ENCODE results near the gene MAD2L2.
"Not testable (repeated sequence)": the region's sequence is repeated elsewhere in the genome, so short reads cannot be mapped to it uniquely, and the experiment has no call there.

Gene MAD2L2

GRCh38 chr1:11654137-11654938 is 26.6 kb downstream of the MAD2L2 start, which contains the start of the genes FBXO2 and FBXO44:
Gene FBXO2 (minus strand): TSS chr1:11654429. CDS start chr1:11654340, 89 bp downstream.
Gene FBXO44 (plus strand): TSS chr1:11654877. CDS start chr1:11655836, 959 bp downstream.
- peak within 1 kb of the TSS; percentile 51 for H3K4me3 ChIP-seq (ENCODE audit: low read depth, low read length)

DNA sequence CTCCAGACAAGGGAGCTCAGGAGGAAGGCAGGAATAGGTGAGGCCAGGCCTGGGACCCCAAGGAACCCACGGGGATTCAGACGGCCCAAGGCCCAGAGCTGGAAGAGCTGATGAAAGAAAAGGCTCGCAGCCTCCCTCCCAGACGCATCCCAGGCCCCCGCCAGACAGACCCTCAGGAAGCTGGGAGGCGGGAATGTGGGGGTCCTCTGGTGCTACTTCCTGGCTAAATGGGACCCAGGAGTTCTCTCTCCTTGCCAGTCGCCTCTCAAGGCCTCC is 27.1 kb downstream of the MAD2L2 start:
- H3K4me3 ChIP-seq (ENCODE audit: low read depth, low read length): peak overlapping the region; percentile 51

DNA sequence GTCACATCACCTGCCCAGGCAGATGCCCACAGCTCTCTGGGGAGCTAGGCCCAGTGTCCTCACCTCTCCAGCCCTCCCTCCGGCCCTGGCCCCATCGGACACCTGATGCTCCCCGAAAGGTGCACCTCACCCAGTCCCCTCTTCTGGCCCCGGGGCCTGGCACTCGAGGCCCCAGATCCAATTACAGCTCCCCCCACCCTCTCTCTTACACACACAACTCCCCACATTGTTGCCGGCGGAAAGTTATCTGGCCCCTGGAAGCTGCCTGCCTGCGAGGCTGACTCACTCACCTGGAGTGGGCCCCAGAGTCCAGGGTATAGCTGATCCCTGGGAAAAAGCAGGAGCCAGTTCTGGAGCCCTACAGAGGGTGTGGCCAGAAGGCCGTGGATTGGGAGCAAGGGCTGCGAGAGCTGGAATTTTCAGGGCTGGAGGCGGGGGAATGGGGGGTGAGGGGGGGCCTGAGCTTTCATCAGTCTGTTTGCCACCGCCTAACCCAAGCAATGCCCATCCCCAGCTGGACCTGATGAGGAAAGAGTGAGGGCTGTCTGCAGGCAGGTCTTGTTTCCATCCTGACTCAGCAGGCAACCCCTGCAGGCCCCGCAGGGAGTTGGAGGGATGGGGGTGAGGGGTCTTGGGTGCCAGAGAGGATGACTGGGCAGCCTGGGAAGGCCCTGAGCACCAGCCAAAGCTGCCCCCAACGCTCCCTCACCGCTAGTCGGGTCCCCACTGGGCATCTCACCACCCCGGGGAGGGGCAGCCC is 27.7 kb downstream of the MAD2L2 start:
- H3K4me3 ChIP-seq (ENCODE audit: low read depth, low read length): peak overlapping the region; percentile 51

DNA sequence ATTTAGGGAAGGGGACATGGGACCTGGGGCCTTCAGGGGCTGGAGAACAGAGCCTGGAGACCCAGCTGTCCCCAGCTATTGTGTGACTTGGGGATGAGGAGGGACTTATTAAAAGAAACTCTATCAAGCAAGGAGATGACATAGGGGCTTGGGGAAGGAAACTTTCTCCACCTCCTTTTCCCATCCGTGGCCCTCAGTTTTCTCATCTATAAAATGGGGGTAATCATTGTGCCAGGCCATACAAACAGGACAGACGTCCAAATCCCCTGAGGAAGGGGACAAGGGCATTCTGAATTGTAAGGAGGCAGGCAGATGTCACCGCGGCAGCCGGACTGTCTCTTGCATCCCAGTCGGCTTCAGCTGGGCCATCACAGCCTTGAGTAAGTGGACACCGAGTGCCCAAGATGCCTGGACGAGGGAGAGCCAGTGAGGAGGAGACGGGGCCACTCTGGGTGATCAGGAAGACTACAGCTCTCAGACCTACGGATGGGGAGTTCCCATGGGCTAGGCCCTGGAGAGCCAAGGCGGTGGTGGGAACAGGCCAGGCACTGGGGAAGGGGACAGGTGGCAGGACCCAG is 28.7 kb downstream of the MAD2L2 start:
- no peak overlapping the region for H3K4me3 ChIP-seq (ENCODE audit: low read depth, low read length)

GRCh38 chr1:11651017-11651416 is 29.9 kb downstream of the MAD2L2 start:
- H3K4me3 ChIP-seq (ENCODE audit: low read depth, low read length): no peak overlapping the region

- no peak overlapping the region for H3K4me3 ChIP-seq (ENCODE audit: low read depth, low read length)
Measured at GRCh38 chr1:11650331-11650991, 30.5 kb downstream of the MAD2L2 start.

GRCh38 chr1:11649624-11650330 is 31.2 kb downstream of the MAD2L2 start:
- H3K4me3 ChIP-seq (ENCODE audit: low read depth, low read length): no peak overlapping the region

- H3K4me3 ChIP-seq (ENCODE audit: low read depth, low read length): no peak overlapping the region
Measured at GRCh38 chr1:11649237-11649623, 31.7 kb downstream of the MAD2L2 start.

GRCh38 chr1:11648732-11649158 is 32.2 kb downstream of the MAD2L2 start:
- H3K4me3 ChIP-seq (ENCODE audit: low read depth, low read length): no peak overlapping the region

DNA sequence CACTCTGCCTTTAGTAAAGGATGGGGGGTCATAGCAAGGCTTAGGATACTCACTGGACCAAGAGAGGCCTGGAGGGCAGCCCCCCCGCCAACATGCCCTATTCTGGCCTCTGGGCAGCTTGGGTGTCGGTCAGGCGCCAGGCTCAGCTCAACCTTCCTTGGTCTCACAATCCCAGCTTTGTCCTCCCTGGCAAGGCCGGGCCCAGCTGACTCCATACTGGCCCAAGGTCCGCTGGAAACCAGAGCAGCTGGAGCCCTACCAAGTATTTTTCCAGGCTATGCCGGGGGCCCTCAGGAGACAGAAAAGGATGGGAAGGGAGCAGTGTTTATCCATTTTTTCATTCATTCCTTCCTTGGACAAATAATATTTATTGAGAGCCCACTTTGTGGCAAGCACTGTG is 32.9 kb downstream of the MAD2L2 start:
- H3K4me3 ChIP-seq (ENCODE audit: low read depth, low read length): no peak overlapping the region

GRCh38 chr1:11647333-11647732 is 33.6 kb downstream of the MAD2L2 start:
- no peak overlapping the region for H3K4me3 ChIP-seq (ENCODE audit: low read depth, low read length)

DNA sequence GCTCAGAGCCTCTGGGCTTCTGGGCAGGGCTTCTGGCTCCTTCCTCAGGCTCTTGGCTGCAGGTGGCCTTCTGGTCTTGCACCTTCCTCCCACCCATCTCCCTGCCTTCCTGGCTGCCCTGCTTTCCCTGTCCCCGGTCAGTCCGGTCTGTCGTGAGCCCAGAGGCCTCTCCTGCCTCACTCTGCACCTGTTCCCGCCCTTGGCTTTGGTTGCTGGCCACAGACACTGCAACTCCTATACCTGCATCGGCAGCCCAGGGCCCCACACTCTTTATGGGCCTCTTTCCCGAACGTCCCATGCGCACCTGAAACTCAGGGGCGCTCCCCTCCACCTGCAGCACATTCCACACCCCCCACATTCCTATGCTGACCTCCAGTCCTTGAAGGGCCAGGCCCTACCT is 34.6 kb downstream of the MAD2L2 start:
- H3K4me3 ChIP-seq (ENCODE audit: low read depth, low read length): no peak overlapping the region

GRCh38 chr1:11645670-11646265 is 35.2 kb downstream of the MAD2L2 start:
- H3K4me3 ChIP-seq (ENCODE audit: low read depth, low read length): no peak overlapping the region

DNA sequence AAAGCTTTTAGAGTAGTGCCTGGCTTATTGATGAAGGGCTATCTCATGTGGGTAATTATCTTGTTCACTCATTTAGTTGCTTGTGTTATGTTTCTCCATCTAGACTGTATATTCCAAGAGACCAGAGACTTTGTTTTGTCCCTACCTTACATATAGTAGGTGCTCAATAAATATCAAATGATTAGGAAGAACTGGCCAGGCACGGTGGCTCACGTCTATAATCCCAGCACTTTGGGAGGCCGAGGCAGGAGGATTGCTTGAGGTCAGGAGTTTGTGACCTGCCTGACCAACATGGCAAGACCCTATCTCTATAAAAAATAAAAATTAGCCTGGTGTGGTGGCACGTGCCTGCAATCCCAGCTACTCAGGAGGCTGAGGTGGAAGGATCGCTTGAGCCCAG is 35.7 kb downstream of the MAD2L2 start:
- H3K4me3 ChIP-seq (ENCODE audit: low read depth, low read length): no peak overlapping the region

DNA sequence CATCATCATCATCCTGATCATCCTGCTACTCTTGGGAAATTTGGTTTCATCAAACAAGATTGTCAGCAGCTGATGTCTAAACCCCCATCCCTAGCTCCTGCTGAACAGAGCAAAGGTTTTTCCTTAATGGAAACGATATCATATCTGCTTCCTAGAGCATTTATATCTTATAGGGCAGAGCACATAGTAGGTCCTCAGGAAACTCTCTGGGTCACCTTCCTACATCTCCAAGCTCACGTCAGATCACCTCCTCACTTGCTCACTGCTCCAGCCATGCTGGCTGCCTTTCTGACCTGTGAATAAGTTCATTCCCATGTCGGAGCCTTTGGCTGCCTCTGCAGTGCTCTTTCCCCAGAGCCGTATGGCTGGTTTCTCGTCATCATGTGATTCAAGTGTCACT is 37.2 kb downstream of the MAD2L2 start:
- no peak overlapping the region for H3K4me3 ChIP-seq (ENCODE audit: low read depth, low read length)

DNA sequence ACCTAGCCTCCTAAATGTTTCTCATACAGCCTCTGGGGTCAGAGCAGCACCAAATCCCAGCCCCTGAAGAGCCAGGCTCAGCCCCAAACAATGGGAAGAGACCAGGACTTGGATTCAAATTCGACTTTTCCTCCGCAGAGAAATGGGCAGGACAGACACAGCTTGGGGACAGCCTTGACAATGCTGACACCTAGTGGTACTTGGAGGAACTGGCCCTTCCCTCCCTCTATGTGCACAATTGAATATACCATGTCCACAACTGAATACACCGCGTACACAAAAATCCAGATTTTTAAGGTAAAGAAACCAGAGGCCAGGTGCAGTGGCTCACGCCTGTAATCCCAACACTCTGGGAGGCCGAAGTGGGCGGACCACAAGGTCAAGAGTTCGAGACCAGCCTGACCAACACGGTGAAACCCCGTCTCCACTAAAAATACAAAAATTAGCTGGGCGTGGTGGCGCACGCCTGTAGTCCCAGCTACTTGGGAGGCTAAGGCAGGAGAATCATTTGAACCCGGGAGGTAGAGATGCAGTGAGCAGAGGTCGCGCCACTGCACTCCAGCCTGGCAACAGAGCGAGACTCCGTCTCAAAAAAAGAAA is 38.4 kb downstream of the MAD2L2 start:
- not testable (repeated sequence) for H3K4me3 ChIP-seq (ENCODE audit: low read depth, low read length)

- H3K4me3 ChIP-seq (ENCODE audit: low read depth, low read length): no peak overlapping the region
Measured at GRCh38 chr1:11641776-11642305, 39.1 kb downstream of the MAD2L2 start.

DNA sequence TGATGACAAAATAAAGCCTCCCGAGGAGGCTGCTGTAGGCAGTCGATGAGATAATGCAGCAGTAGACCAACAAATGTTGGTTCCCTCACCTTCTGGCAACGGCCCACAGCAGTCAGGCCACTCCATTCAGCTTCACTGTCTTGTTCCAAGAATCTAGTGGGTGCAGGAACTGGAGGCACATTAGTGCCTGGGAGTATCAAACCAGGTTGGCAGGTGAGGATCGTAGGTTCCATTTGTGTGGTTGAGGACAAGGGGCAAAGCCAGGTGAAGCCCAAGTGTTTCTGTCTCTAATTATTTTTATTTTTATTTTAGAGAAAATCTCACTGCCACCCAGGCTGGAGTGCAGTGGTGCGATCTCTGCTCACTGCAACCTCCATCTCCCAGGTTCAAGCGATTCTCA is 40.0 kb downstream of the MAD2L2 start:
- no peak overlapping the region for H3K4me3 ChIP-seq (ENCODE audit: low read depth, low read length)

GRCh38 chr1:11640101-11640500 is 40.8 kb downstream of the MAD2L2 start:
- no peak overlapping the region for H3K4me3 ChIP-seq (ENCODE audit: low read depth, low read length)

DNA sequence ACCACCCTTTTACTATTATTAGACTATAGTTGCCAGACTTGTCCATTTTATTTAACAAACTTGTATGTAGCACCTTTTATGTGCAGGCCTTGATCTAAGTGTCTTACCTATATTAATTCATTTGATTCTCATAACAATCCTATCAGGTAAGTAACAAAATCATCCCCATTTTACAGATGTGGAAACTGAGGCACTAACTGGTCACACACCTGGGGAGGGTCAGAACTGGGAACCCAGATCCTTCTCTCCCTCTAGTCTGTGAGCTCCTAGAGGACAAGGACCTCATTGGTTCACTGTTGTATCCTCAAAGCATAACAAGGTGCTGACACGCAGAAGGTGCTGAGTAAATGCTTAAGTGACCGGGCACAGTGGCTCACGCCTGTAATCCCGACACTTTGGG is 41.6 kb downstream of the MAD2L2 start:
- H3K4me3 ChIP-seq (ENCODE audit: low read depth, low read length): no peak overlapping the region

Measured in iPS-11a (cell line).